HG02970 (cell line): ENCODE data around the gene AXIN1.

Experiments
- ATAC-seq: cut with Tn5 transposase; IDR thresholded peaks from one replicate; pipeline ENCODE4 v1.9.1; 2021; ENCODE audit warnings: mild to moderate bottlenecking, moderate library complexity, moderate number of reproducible peaks; ENCODE audit not compliant: unreplicated experiment, low FRiP score

Gene AXIN1

GRCh38 chr16:255183-255582, 97.3 kb downstream of the AXIN1 start:
- no peak for ATAC-seq

GRCh38 chr16:254461-254860, 98.1 kb downstream of the AXIN1 start:
- ATAC-seq = no peak

GRCh38 chr16:253833-254232, 98.7 kb downstream of the AXIN1 start:
- ATAC-seq = no peak

- no peak for ATAC-seq
These were observed 99.9 kb downstream of the AXIN1 start for GRCh38 chr16:252366-253337.

- ATAC-seq = no peak
These were observed 103.1 kb downstream of the AXIN1 start for GRCh38 chr16:249431-249830.

- no peak for ATAC-seq
These were observed 105.5 kb downstream of the AXIN1 start for GRCh38 chr16:247027-247426.

- no peak for ATAC-seq
These were observed 107.4 kb downstream of the AXIN1 start for GRCh38 chr16:245105-245504.

GRCh38 chr16:243348-243747, 109.2 kb downstream of the AXIN1 start:
- no peak for ATAC-seq

GRCh38 chr16:242281-242680, 110.2 kb downstream of the AXIN1 start:
- no peak for ATAC-seq

- no peak for ATAC-seq
These were observed 112.0 kb downstream of the AXIN1 start for GRCh38 chr16:240559-240958.

GRCh38 chr16:239948-240277, 112.6 kb downstream of the AXIN1 start:
- ATAC-seq = no peak
